ENCODE results near the gene PRC1. TPM values are rescaled to one million over a fixed set of nuclear protein-coding genes. Genes with fewer than 3 reads are reported as not detected.

Gene PRC1
- total and polyA plus RNA-seq, 2 of the 13 experiments (the other 11 are each of a cell fraction or from before 2014, with no cell fraction given), result 137 to 162 TPM

DNA sequence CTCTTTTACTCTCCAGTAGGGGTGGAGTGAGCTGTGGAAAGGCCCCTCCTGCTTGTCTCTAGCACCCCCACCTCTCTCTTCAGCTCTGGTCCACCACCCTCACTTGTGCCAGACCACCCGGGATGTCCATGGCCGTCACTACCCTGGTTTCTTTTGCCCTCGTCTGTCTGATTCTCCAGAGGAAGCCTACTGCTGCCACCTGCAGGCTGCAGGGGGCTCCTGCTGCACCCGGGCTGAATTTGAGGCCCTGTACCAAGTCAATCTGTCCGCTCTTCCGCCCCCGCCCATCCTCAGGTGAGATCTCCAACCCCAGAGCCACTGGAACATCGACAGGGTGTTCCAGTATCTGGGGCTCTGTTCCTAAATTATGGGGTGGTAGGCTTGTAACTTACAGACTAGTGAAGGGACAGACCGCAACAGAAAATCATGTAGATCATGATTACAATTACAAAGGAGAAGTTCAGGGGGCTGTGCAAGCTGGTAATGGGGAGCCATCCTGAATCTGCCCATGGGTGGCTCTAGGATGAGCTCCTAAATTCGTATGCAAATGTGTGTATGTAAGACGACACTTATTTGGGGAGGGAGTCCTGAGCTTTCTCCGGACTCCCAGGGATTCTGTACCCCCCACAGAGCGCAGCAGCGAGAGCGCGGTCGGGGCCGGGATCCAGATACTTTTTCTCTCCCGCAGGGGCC lies 59.9 kb downstream of the PRC1 start (continued):
- TF ChIP-seq, protein P1, sequence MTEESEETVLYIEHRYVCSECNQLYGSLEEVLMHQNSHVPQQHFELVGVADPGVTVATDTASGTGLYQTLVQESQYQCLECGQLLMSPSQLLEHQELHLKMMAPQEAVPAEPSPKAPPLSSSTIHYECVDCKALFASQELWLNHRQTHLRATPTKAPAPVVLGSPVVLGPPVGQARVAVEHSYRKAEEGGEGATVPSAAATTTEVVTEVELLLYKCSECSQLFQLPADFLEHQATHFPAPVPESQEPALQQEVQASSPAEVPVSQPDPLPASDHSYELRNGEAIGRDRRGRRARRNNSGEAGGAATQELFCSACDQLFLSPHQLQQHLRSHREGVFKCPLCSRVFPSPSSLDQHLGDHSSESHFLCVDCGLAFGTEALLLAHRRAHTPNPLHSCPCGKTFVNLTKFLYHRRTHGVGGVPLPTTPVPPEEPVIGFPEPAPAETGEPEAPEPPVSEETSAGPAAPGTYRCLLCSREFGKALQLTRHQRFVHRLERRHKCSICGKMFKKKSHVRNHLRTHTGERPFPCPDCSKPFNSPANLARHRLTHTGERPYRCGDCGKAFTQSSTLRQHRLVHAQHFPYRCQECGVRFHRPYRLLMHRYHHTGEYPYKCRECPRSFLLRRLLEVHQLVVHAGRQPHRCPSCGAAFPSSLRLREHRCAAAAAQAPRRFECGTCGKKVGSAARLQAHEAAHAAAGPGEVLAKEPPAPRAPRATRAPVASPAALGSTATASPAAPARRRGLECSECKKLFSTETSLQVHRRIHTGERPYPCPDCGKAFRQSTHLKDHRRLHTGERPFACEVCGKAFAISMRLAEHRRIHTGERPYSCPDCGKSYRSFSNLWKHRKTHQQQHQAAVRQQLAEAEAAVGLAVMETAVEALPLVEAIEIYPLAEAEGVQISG (CRISPR knock-in tag; IDR thresholded peaks at IDR 0.05), result peak; percentile 74
- TF ChIP-seq, protein P2, sequence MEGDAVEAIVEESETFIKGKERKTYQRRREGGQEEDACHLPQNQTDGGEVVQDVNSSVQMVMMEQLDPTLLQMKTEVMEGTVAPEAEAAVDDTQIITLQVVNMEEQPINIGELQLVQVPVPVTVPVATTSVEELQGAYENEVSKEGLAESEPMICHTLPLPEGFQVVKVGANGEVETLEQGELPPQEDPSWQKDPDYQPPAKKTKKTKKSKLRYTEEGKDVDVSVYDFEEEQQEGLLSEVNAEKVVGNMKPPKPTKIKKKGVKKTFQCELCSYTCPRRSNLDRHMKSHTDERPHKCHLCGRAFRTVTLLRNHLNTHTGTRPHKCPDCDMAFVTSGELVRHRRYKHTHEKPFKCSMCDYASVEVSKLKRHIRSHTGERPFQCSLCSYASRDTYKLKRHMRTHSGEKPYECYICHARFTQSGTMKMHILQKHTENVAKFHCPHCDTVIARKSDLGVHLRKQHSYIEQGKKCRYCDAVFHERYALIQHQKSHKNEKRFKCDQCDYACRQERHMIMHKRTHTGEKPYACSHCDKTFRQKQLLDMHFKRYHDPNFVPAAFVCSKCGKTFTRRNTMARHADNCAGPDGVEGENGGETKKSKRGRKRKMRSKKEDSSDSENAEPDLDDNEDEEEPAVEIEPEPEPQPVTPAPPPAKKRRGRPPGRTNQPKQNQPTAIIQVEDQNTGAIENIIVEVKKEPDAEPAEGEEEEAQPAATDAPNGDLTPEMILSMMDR (CRISPR knock-in tag; IDR thresholded peaks at IDR 0.05), result peak; percentile 91
- peak; percentile 33 for TF ChIP-seq SMC3 (IDR thresholded peaks at IDR 0.05; ENCODE audit: low read length)
- TF ChIP-seq, protein P3, sequence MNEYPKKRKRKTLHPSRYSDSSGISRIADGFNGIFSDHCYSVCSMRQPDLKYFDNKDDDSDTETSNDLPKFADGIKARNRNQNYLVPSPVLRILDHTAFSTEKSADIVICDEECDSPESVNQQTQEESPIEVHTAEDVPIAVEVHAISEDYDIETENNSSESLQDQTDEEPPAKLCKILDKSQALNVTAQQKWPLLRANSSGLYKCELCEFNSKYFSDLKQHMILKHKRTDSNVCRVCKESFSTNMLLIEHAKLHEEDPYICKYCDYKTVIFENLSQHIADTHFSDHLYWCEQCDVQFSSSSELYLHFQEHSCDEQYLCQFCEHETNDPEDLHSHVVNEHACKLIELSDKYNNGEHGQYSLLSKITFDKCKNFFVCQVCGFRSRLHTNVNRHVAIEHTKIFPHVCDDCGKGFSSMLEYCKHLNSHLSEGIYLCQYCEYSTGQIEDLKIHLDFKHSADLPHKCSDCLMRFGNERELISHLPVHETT (CRISPR knock-in tag; conservative IDR thresholded peaks at IDR 0.05), result no peak
- 0 out of 2 replicates have a peak, but pooled peaks have one; percentile 29 for TF ChIP-seq IRF2 (CRISPR knock-in tag; IDR thresholded peaks at IDR 0.05)
- no peak for TF ChIP-seq CEBPG (CRISPR knock-in tag; IDR thresholded peaks at IDR 0.05)
- peak; percentile 69 for TF ChIP-seq STAG1 (CRISPR knock-in tag; IDR thresholded peaks at IDR 0.05)
- TF ChIP-seq ZNF883 (CRISPR knock-in tag; IDR thresholded peaks at IDR 0.05; ENCODE audit: not compliant biosample characterization), result peak; percentile 56
- TF ChIP-seq, protein P4, sequence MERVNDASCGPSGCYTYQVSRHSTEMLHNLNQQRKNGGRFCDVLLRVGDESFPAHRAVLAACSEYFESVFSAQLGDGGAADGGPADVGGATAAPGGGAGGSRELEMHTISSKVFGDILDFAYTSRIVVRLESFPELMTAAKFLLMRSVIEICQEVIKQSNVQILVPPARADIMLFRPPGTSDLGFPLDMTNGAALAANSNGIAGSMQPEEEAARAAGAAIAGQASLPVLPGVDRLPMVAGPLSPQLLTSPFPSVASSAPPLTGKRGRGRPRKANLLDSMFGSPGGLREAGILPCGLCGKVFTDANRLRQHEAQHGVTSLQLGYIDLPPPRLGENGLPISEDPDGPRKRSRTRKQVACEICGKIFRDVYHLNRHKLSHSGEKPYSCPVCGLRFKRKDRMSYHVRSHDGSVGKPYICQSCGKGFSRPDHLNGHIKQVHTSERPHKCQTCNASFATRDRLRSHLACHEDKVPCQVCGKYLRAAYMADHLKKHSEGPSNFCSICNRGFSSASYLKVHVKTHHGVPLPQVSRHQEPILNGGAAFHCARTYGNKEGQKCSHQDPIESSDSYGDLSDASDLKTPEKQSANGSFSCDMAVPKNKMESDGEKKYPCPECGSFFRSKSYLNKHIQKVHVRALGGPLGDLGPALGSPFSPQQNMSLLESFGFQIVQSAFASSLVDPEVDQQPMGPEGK (CRISPR knock-in tag; IDR thresholded peaks at IDR 0.05), result 0 out of 2 replicates have a peak, but pooled peaks have one; percentile 12
- TF ChIP-seq XRCC5 (optimal IDR thresholded peaks at IDR 0.05; ENCODE audit: low read length), result peak; percentile 81
- TF ChIP-seq YEATS2 (CRISPR knock-in tag; IDR thresholded peaks at IDR 0.05; ENCODE audit: borderline replicate concordance), result 0 out of 2 replicates have a peak, but pooled peaks have one; percentile 13
- TF ChIP-seq EEA1 (CRISPR knock-in tag; IDR thresholded peaks at IDR 0.05; ENCODE audit: borderline replicate concordance), result no peak
- TF ChIP-seq HDAC1 (CRISPR knock-in tag; IDR thresholded peaks at IDR 0.05), result peak; percentile 60; the same call in 1 of the 2 replicates
- TF ChIP-seq WIZ (CRISPR knock-in tag; IDR thresholded peaks at IDR 0.05), result no peak
- TF ChIP-seq ZEB1 (IDR thresholded peaks at IDR 0.05; ENCODE audit: insufficient replicate concordance, low read depth), result peak; percentile 91
- 0 out of 2 replicates have a peak, but pooled peaks have one; percentile 57 for TF ChIP-seq ZNF547 (CRISPR knock-in tag; IDR thresholded peaks at IDR 0.05)
- TF ChIP-seq MAZ (IDR thresholded peaks at IDR 0.05; ENCODE audit: borderline replicate concordance, low read depth, low read length), result peak; percentile 22; the same call in 1 of the 2 replicates
- no peak for TF ChIP-seq MAZ (CRISPR knock-in tag; IDR thresholded peaks at IDR 0.05; ENCODE audit: low read depth)
- TF ChIP-seq, protein P5, sequence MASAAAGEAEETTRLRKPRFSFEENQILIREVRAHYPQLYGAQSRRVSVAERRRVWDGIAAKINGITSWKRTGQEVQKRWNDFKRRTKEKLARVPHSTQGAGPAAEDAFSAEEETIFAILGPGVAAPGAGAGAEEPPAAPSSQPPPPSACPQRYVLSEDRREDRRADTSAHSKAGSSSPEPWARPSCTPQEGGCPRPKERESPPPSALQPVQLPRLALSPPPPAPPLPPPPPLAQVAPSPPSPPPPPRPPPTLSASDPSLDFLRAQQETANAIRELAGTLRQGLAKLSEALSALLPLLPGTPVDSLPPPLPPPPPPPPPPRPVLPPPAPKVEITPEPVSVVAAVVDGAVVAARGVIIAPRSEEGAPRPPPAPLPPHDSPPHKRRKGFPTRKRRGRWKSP (CRISPR knock-in tag; IDR thresholded peaks at IDR 0.05), result 0 out of 2 replicates have a peak, but pooled peaks have one; percentile 9

All from HepG2 (cell line).